ENCODE measurements around the gene STK24. TPM values are rescaled to one million over a fixed set of nuclear protein-coding genes. Genes with fewer than 3 reads are reported as not detected.

The STK24 gene
- total and polyA plus RNA-seq, 2 of the 4 experiments (the other 2 are of a cell fraction): 29.2 to 43.4 TPM

DNA sequence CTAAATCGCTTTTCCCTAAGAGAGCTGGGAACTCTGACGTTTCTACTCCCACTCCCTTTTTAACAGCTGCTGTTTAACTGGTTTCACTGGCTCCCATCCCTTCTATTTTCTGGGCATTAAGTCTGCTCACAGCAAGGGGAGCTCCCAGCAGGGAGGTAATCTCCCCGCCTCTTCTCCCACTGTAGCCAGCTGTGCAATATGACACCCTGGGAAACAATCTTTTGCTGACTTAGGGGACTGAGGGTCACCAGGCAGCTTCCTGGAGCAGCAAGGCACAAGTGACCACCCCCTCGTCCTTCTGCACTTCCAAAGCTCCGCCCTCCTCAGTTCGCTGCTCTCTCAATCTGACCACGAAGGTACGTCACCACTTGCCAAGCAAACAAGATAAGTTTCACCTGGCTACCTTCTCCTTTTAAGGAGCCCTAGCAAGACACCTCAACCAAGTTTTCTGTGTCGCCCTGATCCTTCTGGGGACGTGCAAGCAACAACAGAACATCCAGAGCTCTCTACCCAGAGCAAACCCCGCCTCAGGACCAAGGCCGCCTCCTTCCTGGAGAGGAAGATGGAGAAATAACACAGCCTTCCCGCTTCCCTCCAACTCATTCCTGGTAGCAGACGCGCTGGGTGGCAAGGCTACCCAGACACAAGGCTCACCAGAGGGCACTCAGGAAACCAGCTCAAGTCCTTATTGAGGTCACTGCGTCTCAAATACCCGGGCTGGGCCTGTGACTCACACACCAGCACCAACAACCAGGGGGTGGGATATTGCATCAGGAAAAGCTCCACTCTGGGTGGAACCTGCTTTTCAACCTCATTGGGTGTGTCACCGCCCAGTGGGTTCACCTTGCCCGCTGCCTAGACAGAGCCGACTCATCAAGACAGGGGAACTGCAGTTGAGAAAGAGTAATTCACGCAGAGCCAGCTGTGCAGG is 92.4 kb downstream of the STK24 start:
- Histone ChIP-seq H4K20me1 (ENCODE audit: insufficient read depth, low read length) (peaks cover 82% of the 10 kb centered on the region), H4K91ac (ENCODE audit: insufficient read depth, low read depth, low read length) (peak overlapping the region; percentile 60), H3K56ac (ENCODE audit: extremely low read depth, insufficient read depth, low read length) (peak overlapping the region; percentile 14), H3K27ac (ENCODE audit: insufficient read depth, low read length) (peak overlapping the region; percentile 27), H2BK20ac (ENCODE audit: low read depth, low read length) (peak overlapping the region; percentile 36; the same call in 1 of the 2 replicates), H4K8ac (ENCODE audit: low read depth in 2 of 2, low read length in 2 of 2) (peak overlapping the region in 1 of 2 experiments; percentile 73; a peak in 2 of 4 replicates), H2AK9ac (replicated peaks; ENCODE audit: low read depth, low read length, poor library complexity) (peak overlapping the region; percentile 60), H2AK5ac (ENCODE audit: low read depth, low read length) (peak overlapping the region; percentile 66; the same call in 1 of the 2 replicates), H3K14ac (replicated peaks; ENCODE audit: low read depth, low read length) (peak overlapping the region; percentile 65), H3K36me3 (ENCODE audit: control insufficient read depth, insufficient read depth, low read length) (peaks cover 6% of the 10 kb centered on the region), H3K23ac (ENCODE audit: low read depth, low read length) (peak overlapping the region; percentile 82; the same call in 1 of the 2 replicates), H3K9me3 (ENCODE audit: control insufficient read depth, insufficient read depth, low read length) (no peaks in the 10 kb centered on the region), H2BK15ac (ENCODE audit: low read depth, low read length) (peak overlapping the region; percentile 58; the same call in 1 of the 3 replicates), H3K4me2 (ENCODE audit: low read depth, low read length) (peak overlapping the region; percentile 59), H2BK120ac (ENCODE audit: low read depth, low read length) (peak overlapping the region; percentile 64), H3K9ac (ENCODE audit: low read depth, low read length) (no peak overlapping the region), H2BK5ac (ENCODE audit: low read depth, low read length, poor library complexity, severe bottlenecking) (peak overlapping the region; percentile 19), H4K5ac (ENCODE audit: low read depth, low read length) (no peak overlapping the region), H3K4me1 (ENCODE audit: control insufficient read depth, insufficient read depth, low read length) (peaks cover 45% of the 10 kb centered on the region), H3K4me3 (ENCODE audit: insufficient read depth, low read depth, low read length) (no peak overlapping the region), H3K18ac (ENCODE audit: low read depth, low read length) (peak overlapping the region; percentile 11; the same call in 1 of the 2 replicates), H3K27me3 (ENCODE audit: control insufficient read depth, insufficient read depth, low read length) (no peaks in the 10 kb centered on the region), H2AFZ (replicated peaks; ENCODE audit: low read length, poor library complexity) (peak overlapping the region; percentile 74), H3K9me1 (ENCODE audit: insufficient read depth, low read length) (peaks cover 65% of the 10 kb centered on the region), H3K79me1 (ENCODE audit: low read depth in 1 of 2, low read length in 2 of 2) (peaks cover 51 to 93% of the 10 kb centered on the region in 2 experiments), H3K4ac (ENCODE audit: low read depth, low read length) (peak overlapping the region; percentile 71)
- WGBS, 2 experiments (ENCODE audit: extremely low coverage in 2 of 2, insufficient read length in 1 of 2): no CpG with 5 or more reads among the region's 21 CpGs
- CTCF ChIA-PET: interaction anchor here (0.7 to 2.0 kb wide), 4 partner anchors 9 to 169 kb away, joined by 3 to 6 read pairs (median 4); no protein-coding TSS in a partner anchor
- POLR2A ChIA-PET (ENCODE audit: unreplicated experiment): no interaction called here
- peak; percentile 95 for DNase-seq
- dilution Hi-C loops (cut with HindIII; ENCODE audit: low sequenced_read_pairs, unreplicated experiment) (no loop called here), intact Hi-C loops (cut with micrococcal nuclease) (loop anchor here (5.0 kb wide), 1 partner anchor 93 kb away; the partner anchor contains the start of gene STK24), in situ Hi-C loops (cut with MboI; ENCODE audit: low sequenced_read_pairs) (no loop called here)
- ATAC-seq (ENCODE audit: low read depth): peak; percentile 64
- BruUV-seq (replicated peaks): no TSS peak
- TF ChIP-seq MAFK (IDR thresholded peaks at IDR 0.05; ENCODE audit: low read depth, low read length): peak; percentile 82
- peak; percentile 96 for TF ChIP-seq CEBPB (IDR thresholded peaks at IDR 0.05; ENCODE audit: low read depth, low read length)
- peak; percentile 49; the same call in 1 of the 2 replicates for TF ChIP-seq MAZ (IDR thresholded peaks at IDR 0.05; ENCODE audit: borderline replicate concordance, low read depth, low read length)
- TF ChIP-seq BHLHE40 (IDR thresholded peaks at IDR 0.05; ENCODE audit: low read depth, low read length): peak; percentile 49; the same call in 1 of the 2 replicates
- peak; percentile 47; the same call in 1 of the 2 replicates for TF ChIP-seq POLR2A (IDR thresholded peaks at IDR 0.05; ENCODE audit: low read depth, low read length)
- peak; percentile 19 for TF ChIP-seq RCOR1 (IDR thresholded peaks at IDR 0.05; ENCODE audit: insufficient replicate concordance, low read length)
- TF ChIP-seq, protein P1, sequence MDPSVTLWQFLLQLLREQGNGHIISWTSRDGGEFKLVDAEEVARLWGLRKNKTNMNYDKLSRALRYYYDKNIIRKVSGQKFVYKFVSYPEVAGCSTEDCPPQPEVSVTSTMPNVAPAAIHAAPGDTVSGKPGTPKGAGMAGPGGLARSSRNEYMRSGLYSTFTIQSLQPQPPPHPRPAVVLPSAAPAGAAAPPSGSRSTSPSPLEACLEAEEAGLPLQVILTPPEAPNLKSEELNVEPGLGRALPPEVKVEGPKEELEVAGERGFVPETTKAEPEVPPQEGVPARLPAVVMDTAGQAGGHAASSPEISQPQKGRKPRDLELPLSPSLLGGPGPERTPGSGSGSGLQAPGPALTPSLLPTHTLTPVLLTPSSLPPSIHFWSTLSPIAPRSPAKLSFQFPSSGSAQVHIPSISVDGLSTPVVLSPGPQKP (IDR thresholded peaks at IDR 0.05; ENCODE audit: borderline replicate concordance, low read depth, low read length): no peak
- no peak for TF ChIP-seq CHD1 (IDR thresholded peaks at IDR 0.05; ENCODE audit: low read depth, low read length)
- TF ChIP-seq NFE2L2 (IDR thresholded peaks at IDR 0.05; ENCODE audit: low read depth, low read length): no peak
- TF ChIP-seq FOS (IDR thresholded peaks at IDR 0.05; ENCODE audit: low read depth, low read length): peak; percentile 97
- TF ChIP-seq MXI1 (IDR thresholded peaks at IDR 0.05; ENCODE audit: borderline replicate concordance, low read depth, low read length): no peak
- TF ChIP-seq, protein P2, sequence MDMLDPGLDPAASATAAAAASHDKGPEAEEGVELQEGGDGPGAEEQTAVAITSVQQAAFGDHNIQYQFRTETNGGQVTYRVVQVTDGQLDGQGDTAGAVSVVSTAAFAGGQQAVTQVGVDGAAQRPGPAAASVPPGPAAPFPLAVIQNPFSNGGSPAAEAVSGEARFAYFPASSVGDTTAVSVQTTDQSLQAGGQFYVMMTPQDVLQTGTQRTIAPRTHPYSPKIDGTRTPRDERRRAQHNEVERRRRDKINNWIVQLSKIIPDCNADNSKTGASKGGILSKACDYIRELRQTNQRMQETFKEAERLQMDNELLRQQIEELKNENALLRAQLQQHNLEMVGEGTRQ (IDR thresholded peaks at IDR 0.05; ENCODE audit: low read depth, low read length): no peak; the same call in 1 of the 2 replicates
- TF ChIP-seq RFX5 (IDR thresholded peaks at IDR 0.05; ENCODE audit: low read depth, low read length): no peak
